Effector memory CD8-positive, alpha-beta T cell (primary cell): ENCODE results near the gene CDCA5.

Source experiments
- ATAC-seq: fragments of 150-1000 bp; cut with Tn5 transposase; replicated peaks from 2 replicates; pipeline ENCODE4 v1.10.0; 2021; ENCODE audit warnings: mild to moderate bottlenecking, moderate library complexity
- DNase-seq, 3 experiments: peaks; one replicate each; pipeline ENCODE4 v3.0.0; 2021
- H3K27ac Mint-ChIP-seq, 2 donors: one replicate each; pipeline ENCODE4 v1.8.0; 2022; ENCODE audit warnings: mild to moderate bottlenecking in 2 of 2, mixed read lengths in 2 of 2, moderate library complexity in 2 of 2
- H3K27me3 Mint-ChIP-seq, 2 donors: one replicate each; pipeline ENCODE4 v1.8.0; 2022; ENCODE audit warnings: mixed read lengths in 2 of 2
- H3K36me3 Mint-ChIP-seq: one replicate; pipeline ENCODE4 v1.8.0; 2022; ENCODE audit warnings: mild to moderate bottlenecking, moderate library complexity, mixed read lengths; ENCODE audit not compliant: insufficient read depth
- H3K4me1 Mint-ChIP-seq, 2 donors: one replicate each; pipeline ENCODE4 v1.8.0; 2022; ENCODE audit warnings: low read depth in 2 of 2, mixed read lengths in 2 of 2
- H3K4me3 Mint-ChIP-seq, 2 donors: one replicate each; pipeline ENCODE4 v1.8.0; 2022; ENCODE audit warnings: mild to moderate bottlenecking in 2 of 2, mixed read lengths in 2 of 2, moderate library complexity in 2 of 2
- H3K9me3 Mint-ChIP-seq, 2 donors: one replicate each; pipeline ENCODE4 v1.8.0; 2022; ENCODE audit warnings: mixed read lengths in 2 of 2

CDCA5 gene

DNA sequence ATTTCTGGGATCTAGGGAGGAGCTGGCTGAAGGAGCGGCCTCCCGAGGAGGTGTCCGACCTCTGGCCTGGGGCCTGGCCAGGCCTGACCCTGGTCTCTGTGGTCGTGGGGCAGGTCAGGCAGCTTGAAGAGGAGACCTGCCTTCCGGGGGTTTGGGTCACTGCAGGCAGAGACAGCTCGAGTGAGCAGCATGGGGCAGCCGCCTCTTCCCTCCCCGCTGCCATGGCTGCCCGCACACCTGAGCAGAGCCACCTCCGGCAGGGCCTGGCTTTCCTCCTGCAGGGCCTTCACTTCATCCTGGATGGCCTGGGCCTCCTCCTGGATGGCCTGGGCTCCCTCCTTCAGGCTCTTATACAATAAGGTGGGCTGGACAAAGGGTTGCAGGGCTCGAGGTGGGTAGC lies 17.5 kb downstream of the CDCA5 start:
- Mint-ChIP-seq H3K4me3 (no peak overlapping the region), H3K9me3 (no peaks in the 10 kb centered on the region), H3K27me3 (peaks cover 0 to 14% of the 10 kb centered on the region in 2 donors), H3K4me1 (peaks cover 0 to 3% of the 10 kb centered on the region in 2 donors), H3K36me3 (no peaks in the 10 kb centered on the region), H3K27ac (no peak overlapping the region)
- DNase-seq (no peak), ATAC-seq (no peak)

DNA sequence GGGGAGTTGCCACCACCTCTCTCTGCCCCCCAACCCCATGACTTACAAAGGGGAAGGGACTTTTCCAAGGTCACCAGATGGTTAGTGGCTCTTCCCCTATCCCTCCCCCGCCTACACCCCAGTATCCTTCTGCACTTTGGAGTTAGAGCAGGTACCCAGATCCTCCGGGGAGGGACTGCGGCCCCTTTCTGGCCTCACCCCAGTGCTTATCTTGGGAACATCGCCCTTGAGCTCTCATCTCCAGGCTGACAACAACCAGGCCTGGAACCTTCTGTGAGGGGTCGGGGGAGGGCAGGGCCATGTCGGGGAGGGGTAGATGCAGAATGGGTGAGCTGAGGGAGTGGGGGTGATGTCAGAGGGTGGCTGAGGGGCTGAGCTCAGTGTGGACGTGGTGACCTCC lies 18.0 kb downstream of the CDCA5 start:
- DNase-seq, result no peak
- H3K4me1 Mint-ChIP-seq, result peaks cover 0 to 5% of the 10 kb centered on the region in 2 donors
- H3K9me3 Mint-ChIP-seq, result no peaks in the 10 kb centered on the region
- ATAC-seq, result no peak
- H3K36me3 Mint-ChIP-seq, result no peaks in the 10 kb centered on the region
- no peak overlapping the region for H3K27ac Mint-ChIP-seq
- H3K4me3 Mint-ChIP-seq, result no peak overlapping the region
- peaks cover 0 to 14% of the 10 kb centered on the region in 2 donors for H3K27me3 Mint-ChIP-seq

DNA sequence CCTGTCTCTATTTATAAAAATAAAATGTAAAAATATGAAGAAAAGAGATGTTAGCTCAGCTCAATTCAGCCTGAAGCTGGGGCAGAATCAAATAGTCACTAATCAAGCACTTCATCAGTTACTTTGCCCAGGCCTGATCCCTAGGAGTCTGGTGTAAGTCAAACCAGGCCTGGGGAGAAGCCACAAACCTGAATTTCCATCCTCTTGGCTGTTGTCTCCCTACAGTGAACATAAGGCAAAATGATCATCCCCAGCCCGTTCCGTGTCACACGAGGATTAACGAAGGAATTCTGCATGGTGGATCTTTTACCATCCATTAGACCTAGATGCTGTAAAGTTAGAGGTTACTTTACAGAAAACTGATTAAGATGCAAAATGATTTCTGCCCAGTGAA lies 19.0 kb downstream of the CDCA5 start:
- H3K4me3 Mint-ChIP-seq, result no peak overlapping the region

DNA sequence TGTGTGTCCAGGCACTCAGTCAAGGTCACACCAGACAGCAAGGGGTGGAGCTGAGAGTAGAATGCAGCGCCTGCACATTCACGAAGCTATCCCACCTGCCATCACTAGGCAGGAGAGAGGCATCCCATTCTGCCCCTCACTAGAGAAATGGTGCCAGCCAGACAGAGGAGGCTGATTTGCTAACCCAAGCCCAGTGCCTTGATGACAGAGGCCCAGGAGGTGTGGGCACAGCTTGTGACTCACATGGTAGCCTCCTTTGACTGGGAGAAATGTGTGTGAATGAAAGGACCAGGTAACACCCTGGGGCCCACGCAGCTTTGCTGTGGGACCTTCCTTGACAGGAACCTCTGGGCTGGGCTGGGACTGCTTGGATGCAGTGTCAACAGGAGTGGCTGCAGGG lies 20.3 kb downstream of the CDCA5 start:
- peaks cover 0 to 5% of the 10 kb centered on the region in 2 donors for H3K4me1 Mint-ChIP-seq
- DNase-seq (no peak), ATAC-seq (no peak)

More for the DNA sequence above, 19.0 kb downstream of the CDCA5 start:
- no peak for DNase-seq
- no peaks in the 10 kb centered on the region for H3K9me3 Mint-ChIP-seq
- H3K27me3 Mint-ChIP-seq, result peaks cover 0 to 14% of the 10 kb centered on the region in 2 donors
- no peak overlapping the region for H3K27ac Mint-ChIP-seq
- H3K36me3 Mint-ChIP-seq, result no peaks in the 10 kb centered on the region
- no peak for ATAC-seq
- peaks cover 0 to 5% of the 10 kb centered on the region in 2 donors for H3K4me1 Mint-ChIP-seq

DNA sequence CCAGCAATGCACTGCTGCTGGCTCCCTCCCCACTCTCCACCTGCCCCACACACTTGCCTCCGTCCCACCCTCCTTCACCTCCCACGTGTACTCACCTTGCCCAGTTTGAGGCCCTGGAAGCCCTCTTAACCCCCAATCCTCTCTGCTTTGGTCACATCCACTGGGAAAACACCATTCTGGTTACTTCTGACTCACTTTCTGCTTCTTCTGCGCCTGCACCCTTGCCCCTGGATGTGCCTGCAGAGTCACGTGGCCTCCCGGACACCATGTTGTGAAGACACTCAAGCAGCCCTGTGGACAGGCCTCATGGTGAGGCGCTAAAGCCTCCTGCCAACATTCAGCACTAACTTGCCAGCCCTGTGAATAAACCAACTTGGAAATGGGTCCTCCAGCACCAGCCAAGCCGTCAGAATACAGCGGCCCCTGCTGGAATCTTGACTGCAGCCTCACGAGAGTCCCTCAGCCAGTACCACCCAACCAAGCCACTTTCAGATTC lies 22.9 kb downstream of the CDCA5 start:
- Mint-ChIP-seq H3K27ac (peak overlapping the region in 1 of 2 donors; percentile 38), H3K27me3 (peaks cover 0 to 14% of the 10 kb centered on the region in 2 donors), H3K9me3 (no peaks in the 10 kb centered on the region), H3K4me3 (no peak overlapping the region), H3K36me3 (no peaks in the 10 kb centered on the region), H3K4me1 (peaks cover 0 to 5% of the 10 kb centered on the region in 2 donors)
- no peak for ATAC-seq
- DNase-seq, result no peak

More for the DNA sequence above, 20.3 kb downstream of the CDCA5 start:
- Mint-ChIP-seq H3K36me3 (no peaks in the 10 kb centered on the region), H3K27ac (no peak overlapping the region), H3K9me3 (no peaks in the 10 kb centered on the region), H3K4me3 (no peak overlapping the region), H3K27me3 (peaks cover 0 to 14% of the 10 kb centered on the region in 2 donors)

DNA sequence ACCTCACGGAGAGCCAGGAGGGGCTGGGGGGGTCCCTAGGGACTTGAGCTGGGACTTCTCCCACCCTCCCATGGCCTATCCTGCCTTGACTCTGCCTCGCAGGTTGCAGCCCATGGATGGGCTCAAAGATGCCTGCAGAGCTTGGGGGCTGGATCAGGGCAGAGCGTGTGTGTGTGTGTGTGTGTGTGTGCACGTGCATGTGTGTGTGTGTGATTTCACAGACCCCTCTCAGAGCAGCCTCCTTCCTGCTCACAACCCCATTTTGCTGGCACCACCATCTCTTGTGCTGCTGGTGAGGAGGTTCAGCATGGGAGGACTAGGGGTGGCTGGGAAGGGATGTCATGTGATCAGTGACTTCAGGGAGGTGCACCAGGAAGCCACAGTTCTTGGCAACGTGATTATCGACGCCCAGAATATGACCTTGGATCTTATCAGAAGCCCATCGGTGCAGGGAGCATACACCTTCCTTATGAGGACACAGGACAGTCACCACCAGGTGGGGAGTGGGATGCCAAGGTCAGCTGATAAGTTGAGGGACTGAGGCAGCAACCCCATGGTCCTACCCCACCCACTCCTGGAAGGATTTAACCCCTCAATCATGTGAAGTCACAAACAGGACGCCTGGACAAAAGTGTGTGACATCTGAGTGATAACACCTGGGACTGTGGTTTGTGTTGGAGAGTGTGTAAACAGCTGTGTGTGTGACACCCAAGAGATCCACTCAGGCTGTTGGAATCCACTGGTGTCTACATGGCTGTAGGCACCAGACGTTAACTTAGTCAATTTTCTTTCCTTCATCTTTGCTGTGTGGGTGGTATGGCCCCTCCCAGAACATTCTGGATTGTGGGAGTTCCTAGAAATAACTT lies 23.6 kb downstream of the CDCA5 start:
- Mint-ChIP-seq H3K9me3 (no peaks in the 10 kb centered on the region), H3K4me1 (peaks cover 0 to 5% of the 10 kb centered on the region in 2 donors), H3K36me3 (no peaks in the 10 kb centered on the region), H3K27me3 (peaks cover 0 to 14% of the 10 kb centered on the region in 2 donors), H3K27ac (no peak overlapping the region), H3K4me3 (no peak overlapping the region)
- no peak for DNase-seq
- ATAC-seq, result no peak

DNA sequence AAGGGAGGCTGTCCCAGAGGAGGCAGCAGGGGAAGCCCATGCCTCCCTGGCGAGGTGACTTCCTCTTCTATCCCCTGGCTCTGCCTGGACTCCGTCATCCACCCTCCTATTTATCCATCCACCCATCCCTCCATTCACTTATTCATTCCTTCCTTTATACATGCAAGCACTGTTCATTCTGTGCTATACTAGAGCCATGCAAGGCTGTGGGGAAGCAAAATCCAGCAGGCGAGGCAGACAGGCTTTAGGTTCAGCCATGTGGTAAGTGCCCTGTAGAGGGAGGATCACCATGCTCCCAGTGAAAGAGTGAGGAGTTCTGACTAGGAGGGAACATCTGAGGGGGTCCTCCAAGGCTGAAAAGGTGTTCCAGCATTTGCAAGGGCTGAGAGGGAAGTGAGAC lies 24.3 kb downstream of the CDCA5 start:
- Mint-ChIP-seq H3K27ac (no peak overlapping the region), H3K36me3 (no peaks in the 10 kb centered on the region), H3K4me3 (no peak overlapping the region), H3K27me3 (peaks cover 0 to 14% of the 10 kb centered on the region in 2 donors), H3K9me3 (no peaks in the 10 kb centered on the region), H3K4me1 (peaks cover 0 to 5% of the 10 kb centered on the region in 2 donors)
- DNase-seq, result no peak
- no peak for ATAC-seq

DNA sequence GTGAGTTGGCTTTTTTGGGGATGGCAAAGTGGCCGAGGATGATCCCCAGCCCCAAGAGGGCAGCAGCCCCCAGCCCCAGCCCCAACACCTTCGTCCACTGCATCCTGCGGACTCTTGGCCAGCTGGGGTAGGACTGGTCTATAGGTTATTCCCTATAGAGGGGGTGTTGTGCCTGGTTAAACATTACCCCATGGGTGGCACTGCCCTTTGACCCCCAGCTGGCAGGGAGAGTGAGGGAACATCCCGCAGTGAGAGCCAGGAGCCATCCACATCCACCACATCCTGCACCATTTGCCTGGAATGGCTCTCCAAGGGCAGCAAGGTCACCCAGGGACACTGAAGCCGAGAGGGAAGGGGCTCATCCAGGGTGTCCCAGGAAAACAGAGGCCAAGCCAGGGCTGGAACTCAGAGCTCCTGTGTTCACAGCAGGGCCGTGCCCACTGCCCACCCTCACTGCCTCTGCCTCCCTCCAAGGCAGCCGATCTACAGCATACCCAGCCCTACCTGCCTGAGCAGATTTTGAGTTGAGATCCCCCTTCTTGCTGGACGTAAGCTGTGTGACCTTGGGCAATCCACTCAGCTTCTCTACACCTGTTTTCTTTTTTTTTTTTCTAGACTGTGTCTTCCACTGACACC lies 25.3 kb downstream of the CDCA5 start, which contains the start of gene NAALADL1:
Gene NAALADL1, minus strand, starts transcription at position 135 of the 636 bp plus-strand sequence. Its CDS starts 32 bp downstream, at position 103.
- peaks cover 8 to 14% of the 10 kb centered on the region in 2 donors for H3K4me1 Mint-ChIP-seq
- H3K27ac Mint-ChIP-seq, result no peak within 1 kb of the TSS
- H3K36me3 Mint-ChIP-seq, result no peaks in the 10 kb centered on the region
- H3K4me3 Mint-ChIP-seq, result no peak within 1 kb of the TSS
- peaks cover 0 to 14% of the 10 kb centered on the region in 2 donors for H3K27me3 Mint-ChIP-seq
- ATAC-seq, result no peak
- no peak for DNase-seq
- H3K9me3 Mint-ChIP-seq, result no peaks in the 10 kb centered on the region

DNA sequence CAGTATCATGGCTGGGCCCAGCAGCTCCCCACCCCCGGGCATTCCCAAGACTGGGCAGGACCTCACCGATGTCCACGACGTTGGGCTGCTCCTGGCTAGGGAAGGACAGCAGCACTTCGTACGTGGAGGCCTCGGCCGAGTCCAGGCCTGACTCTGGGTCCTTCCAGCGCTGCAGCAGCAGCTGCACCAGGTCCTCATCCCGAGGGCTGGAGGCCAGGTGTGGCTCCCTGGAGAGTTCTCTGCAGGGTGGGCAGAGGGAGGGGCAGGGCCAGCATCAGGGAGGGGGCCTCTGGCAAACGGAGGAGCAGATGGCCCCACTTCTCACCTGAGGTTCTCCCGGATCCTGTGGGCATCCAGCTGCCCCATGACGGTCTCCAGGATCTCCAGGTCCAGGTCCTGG lies 25.8 kb downstream of the CDCA5 start:
- H3K36me3 Mint-ChIP-seq, result no peaks in the 10 kb centered on the region
- no peak for ATAC-seq
- H3K27me3 Mint-ChIP-seq, result peaks cover 0 to 12% of the 10 kb centered on the region in 2 donors
- H3K9me3 Mint-ChIP-seq, result no peaks in the 10 kb centered on the region
- H3K4me3 Mint-ChIP-seq, result no peak overlapping the region
- DNase-seq, result no peak
- no peak overlapping the region for H3K27ac Mint-ChIP-seq
- peaks cover 12 to 14% of the 10 kb centered on the region in 2 donors for H3K4me1 Mint-ChIP-seq

DNA sequence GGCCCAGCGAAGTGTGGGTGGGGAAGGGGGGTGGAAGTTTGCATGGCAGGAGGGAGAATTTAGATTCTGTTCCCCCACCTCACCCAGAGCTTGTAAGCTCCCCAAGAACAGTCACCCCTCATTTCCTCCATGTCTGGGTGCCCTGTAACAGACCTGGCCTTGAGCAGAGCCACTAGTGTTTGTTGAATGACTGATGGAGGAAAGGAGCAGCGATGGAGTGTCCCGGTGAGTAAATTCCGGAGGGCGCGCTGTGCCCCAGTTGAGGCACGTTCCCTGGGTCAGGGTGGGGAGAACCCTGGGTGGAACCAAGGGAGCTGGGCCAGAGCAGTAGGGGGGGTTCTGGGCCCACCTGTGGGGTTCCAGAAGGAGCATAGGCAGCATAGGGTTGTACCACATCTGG lies 26.3 kb downstream of the CDCA5 start:
- H3K36me3 Mint-ChIP-seq, result no peaks in the 10 kb centered on the region
- ATAC-seq (no peak), DNase-seq (no peak)
- H3K27ac Mint-ChIP-seq, result no peak overlapping the region
- no peak overlapping the region for H3K4me3 Mint-ChIP-seq
- H3K9me3 Mint-ChIP-seq, result no peaks in the 10 kb centered on the region
- H3K4me1 Mint-ChIP-seq, result peaks cover 12 to 14% of the 10 kb centered on the region in 2 donors
- peaks cover 4 to 7% of the 10 kb centered on the region in 2 donors for H3K27me3 Mint-ChIP-seq

DNA sequence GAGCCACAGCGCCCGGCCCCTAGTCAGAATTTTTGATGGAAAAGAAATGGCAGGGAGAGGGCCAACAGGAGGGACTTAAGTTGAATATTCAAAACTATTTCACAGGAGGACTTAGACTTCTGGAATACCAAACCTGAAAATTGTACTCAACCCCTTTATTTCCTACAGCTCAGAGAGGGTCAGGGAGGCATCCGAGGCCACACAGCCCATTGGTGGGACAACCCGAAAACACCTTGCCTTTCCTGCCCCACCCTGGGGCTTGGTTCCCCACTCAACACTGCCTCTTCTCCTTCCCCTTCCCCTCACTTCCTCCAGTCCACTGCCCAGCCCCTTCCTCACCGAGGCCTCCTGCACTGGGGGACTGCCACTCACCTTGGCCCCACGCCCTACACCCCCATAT lies 26.8 kb downstream of the CDCA5 start:
- DNase-seq (no peak), ATAC-seq (no peak)
- no peak overlapping the region for H3K27ac Mint-ChIP-seq
- H3K36me3 Mint-ChIP-seq, result no peaks in the 10 kb centered on the region
- H3K9me3 Mint-ChIP-seq, result no peaks in the 10 kb centered on the region
- peaks cover 2 to 6% of the 10 kb centered on the region in 2 donors for H3K27me3 Mint-ChIP-seq
- H3K4me1 Mint-ChIP-seq, result peaks cover 11 to 12% of the 10 kb centered on the region in 2 donors
- H3K4me3 Mint-ChIP-seq, result no peak overlapping the region

DNA sequence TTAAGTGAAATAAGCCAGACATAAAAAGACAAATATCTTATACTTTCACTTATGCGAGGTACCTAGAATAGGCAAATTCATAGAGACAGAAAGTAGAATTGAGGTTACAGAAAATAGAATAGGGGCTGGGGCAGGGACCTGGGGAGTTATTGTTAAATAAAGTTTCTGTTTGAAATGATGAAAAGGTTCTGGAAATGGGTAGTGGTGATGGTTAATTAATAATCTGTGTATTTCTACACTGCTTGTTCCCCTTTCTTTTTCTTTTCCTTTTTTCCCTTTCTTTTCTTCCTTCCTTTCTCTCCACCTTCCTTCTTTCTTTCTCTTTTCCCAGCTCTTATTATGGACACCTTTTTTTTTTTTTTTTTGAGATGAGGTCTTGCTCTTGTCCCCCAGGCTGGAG lies 28.3 kb downstream of the CDCA5 start:
- Mint-ChIP-seq H3K4me3 (no peak overlapping the region), H3K27me3 (peaks cover 0 to 6% of the 10 kb centered on the region in 2 donors), H3K27ac (no peak overlapping the region), H3K4me1 (peaks cover 9 to 12% of the 10 kb centered on the region in 2 donors), H3K9me3 (no peaks in the 10 kb centered on the region), H3K36me3 (no peaks in the 10 kb centered on the region)
- DNase-seq (no peak), ATAC-seq (no peak)

DNA sequence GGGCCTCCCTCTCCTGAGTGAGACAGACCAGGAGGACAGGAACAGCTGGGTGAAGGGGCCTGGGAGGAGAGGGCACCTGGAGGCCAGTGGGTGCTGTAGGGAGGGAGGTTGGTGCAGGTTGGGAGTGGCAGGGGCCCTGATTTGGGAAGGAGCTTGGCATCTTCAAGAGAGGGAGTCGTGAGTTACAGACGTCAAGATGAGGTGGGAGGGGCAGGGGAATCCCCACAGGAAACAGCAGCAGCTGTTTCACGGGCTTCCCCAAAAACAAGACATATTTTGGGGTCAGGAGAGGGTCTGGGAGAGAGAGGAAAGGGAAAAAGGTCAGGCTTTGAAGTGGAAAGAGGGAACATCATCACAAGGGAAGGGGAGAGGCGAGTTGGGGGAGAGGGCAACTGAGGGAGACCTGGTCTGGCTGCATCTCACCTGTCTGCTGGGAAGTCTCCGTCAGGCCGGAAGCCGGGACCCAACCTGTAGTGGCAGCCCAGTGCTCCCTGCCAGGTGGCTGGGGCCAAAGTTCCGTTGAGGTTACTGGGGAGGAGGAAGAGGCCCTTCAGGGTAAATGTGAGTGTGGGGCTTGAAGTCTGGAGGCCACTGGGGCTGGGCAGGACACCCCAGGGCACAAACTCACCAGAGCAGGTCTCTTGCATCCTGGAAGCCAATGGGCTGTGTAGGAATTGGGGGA lies 29.9 kb downstream of the CDCA5 start:
- no peaks in the 10 kb centered on the region for H3K36me3 Mint-ChIP-seq
- H3K4me3 Mint-ChIP-seq, result peak overlapping the region in 1 of 2 donors; percentile 26
- peak overlapping the region; percentile 38 to 83 for H3K27ac Mint-ChIP-seq
- DNase-seq (no peak), ATAC-seq (peak; percentile 54)
- H3K9me3 Mint-ChIP-seq, result no peaks in the 10 kb centered on the region
- H3K27me3 Mint-ChIP-seq, result peaks cover 0 to 6% of the 10 kb centered on the region in 2 donors
- peaks cover 9 to 12% of the 10 kb centered on the region in 2 donors for H3K4me1 Mint-ChIP-seq
